HepG2 (cell line): ENCODE results near the gene FAM83E. TPM values are rescaled to one million over a fixed set of nuclear protein-coding genes. Genes with fewer than 3 reads are reported as not detected.

Experiments
- ARNTL ChIP-seq: sonication (generic); formaldehyde crosslinking; IDR thresholded peaks from 2 replicates; pipeline ENCODE4 v1.4.0; 2020; ENCODE audit warnings: mild to moderate bottlenecking, missing genetic modification reagents
- ELF4 ChIP-seq: sonication (generic); formaldehyde crosslinking; IDR thresholded peaks from 2 replicates; pipeline ENCODE4 v1.5.0; 2020; ENCODE audit warnings: missing genetic modification reagents, mild to moderate bottlenecking, moderate library complexity, borderline replicate concordance
- IRX3 ChIP-seq: sonication (generic); formaldehyde crosslinking; IDR thresholded peaks from 2 replicates; pipeline ENCODE4 v1.8.1; 2023; ENCODE audit warnings: mild to moderate bottlenecking, low read depth, missing genetic modification reagents, borderline replicate concordance
- KLF6 ChIP-seq: IDR thresholded peaks from 2 replicates; pipeline ENCODE4 v1.8.0; 2016; ENCODE audit warnings: missing biosample characterization, missing genetic modification reagents
- POLR2G ChIP-seq: fragments of 200-400 bp; formaldehyde crosslinking; IDR thresholded peaks from 2 replicates; pipeline ENCODE4 v1.6.1; 2018; ENCODE audit warnings: mild to moderate bottlenecking, low read depth, low read length, moderate library complexity
- RNF2 ChIP-seq: fragments of 450-650 bp; conservative IDR thresholded peaks from 2 replicates; pipeline ENCODE4 v1.6.1; 2016; ENCODE audit warnings: low read depth
- SPEN ChIP-seq: sonication (generic); formaldehyde crosslinking; IDR thresholded peaks from 2 replicates; pipeline ENCODE4 v1.5.1; 2020; ENCODE audit warnings: low read depth, mild to moderate bottlenecking, missing genetic modification reagents
- TAF15 ChIP-seq: fragments of 200-400 bp; formaldehyde crosslinking; IDR thresholded peaks from one replicate; pipeline ENCODE4 v1.6.1; 2018; ENCODE audit warnings: mild to moderate bottlenecking, low read depth, low read length; ENCODE audit not compliant: poor library complexity, severe bottlenecking
- ZNF281 ChIP-seq: sonication (generic); formaldehyde crosslinking; IDR thresholded peaks from 2 replicates; pipeline ENCODE4 v1.4.0; 2020; ENCODE audit warnings: missing genetic modification reagents, borderline replicate concordance
- ZNF703 ChIP-seq: sonication (generic); formaldehyde crosslinking; IDR thresholded peaks from 2 replicates; pipeline ENCODE4 v1.5.1; 2020; ENCODE audit warnings: missing genetic modification reagents, mild to moderate bottlenecking, moderate library complexity, borderline replicate concordance
- ZNF710 ChIP-seq: sonication (generic); formaldehyde crosslinking; IDR thresholded peaks from 2 replicates; pipeline ENCODE4 v1.5.0; 2020; ENCODE audit warnings: mild to moderate bottlenecking, missing genetic modification reagents, borderline replicate concordance
- ZNF713 ChIP-seq: sonication (generic); formaldehyde crosslinking; IDR thresholded peaks from 2 replicates; pipeline ENCODE4 v1.4.0; 2020; ENCODE audit warnings: mild to moderate bottlenecking, missing genetic modification reagents
- polyA plus RNA-seq, 8 experiments: library from polyadenylated mRNA; depleted of rRNA in 3 of 8; stranded (reverse) in 7 of 8; unstranded in 1 of 8; fragments of >200 nt; fragmentation: Illumina TruSeq in 4 of 8; extraction: Trizol in 4 of 8; gene quantifications; 2 replicates each; pipeline versions ENCODE4 v1.2.1 to v1.2.3, GENCODE V29; 2011 to 2016; ENCODE audit warnings: low read depth in 4 of 8, missing spikeins in 1 of 8, mixed read lengths in 1 of 8; ENCODE audit not compliant: insufficient read depth in 1 of 8
- total RNA-seq, 5 experiments: library from RNA; depleted of rRNA; stranded (reverse); fragments of >200 nt; fragmentation: Illumina TruSeq; extraction: Trizol; gene quantifications; 2 replicates each; pipeline ENCODE4 v1.2.3, GENCODE V29; 2016; ENCODE audit warnings: low read depth in 1 of 5
- TF ChIP-seq, protein P1 (sequence below): sonication (generic); formaldehyde crosslinking; IDR thresholded peaks from 2 replicates; pipeline ENCODE4 v1.4.0; 2020; ENCODE audit warnings: low read depth, mild to moderate bottlenecking, missing genetic modification reagents
- TF ChIP-seq, protein P2 (sequence below): sonication (generic); formaldehyde crosslinking; IDR thresholded peaks from 2 replicates; pipeline ENCODE4 v1.4.0; 2020; ENCODE audit warnings: missing genetic modification reagents, mild to moderate bottlenecking, borderline replicate concordance
- TF ChIP-seq, protein P3 (sequence below): sonication (generic); formaldehyde crosslinking; IDR thresholded peaks from 2 replicates; pipeline ENCODE4 v1.8.1; 2022; ENCODE audit warnings: mild to moderate bottlenecking, missing genetic modification reagents
- TF ChIP-seq, protein P4 (sequence below): fragments of 450-650 bp; IDR thresholded peaks from 2 replicates; pipeline ENCODE4 v1.6.1; 2016

The FAM83E gene
- total and polyA plus RNA-seq, 2 of the 13 experiments (the other 11 are each of a cell fraction or from before 2014, with no cell fraction given): 0.18 to 0.60 TPM

GRCh38 chr19:48637449-48637947 lies 22.6 kb upstream of the FAM83E start (continued):
- TF ChIP-seq, protein P1, sequence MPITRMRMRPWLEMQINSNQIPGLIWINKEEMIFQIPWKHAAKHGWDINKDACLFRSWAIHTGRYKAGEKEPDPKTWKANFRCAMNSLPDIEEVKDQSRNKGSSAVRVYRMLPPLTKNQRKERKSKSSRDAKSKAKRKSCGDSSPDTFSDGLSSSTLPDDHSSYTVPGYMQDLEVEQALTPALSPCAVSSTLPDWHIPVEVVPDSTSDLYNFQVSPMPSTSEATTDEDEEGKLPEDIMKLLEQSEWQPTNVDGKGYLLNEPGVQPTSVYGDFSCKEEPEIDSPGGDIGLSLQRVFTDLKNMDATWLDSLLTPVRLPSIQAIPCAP: peak; percentile 91
- TF ChIP-seq TAF15: peak; percentile 58
- peak; percentile 95; the same call in 1 of the 2 replicates for TF ChIP-seq ZNF703
- TF ChIP-seq, protein P2, sequence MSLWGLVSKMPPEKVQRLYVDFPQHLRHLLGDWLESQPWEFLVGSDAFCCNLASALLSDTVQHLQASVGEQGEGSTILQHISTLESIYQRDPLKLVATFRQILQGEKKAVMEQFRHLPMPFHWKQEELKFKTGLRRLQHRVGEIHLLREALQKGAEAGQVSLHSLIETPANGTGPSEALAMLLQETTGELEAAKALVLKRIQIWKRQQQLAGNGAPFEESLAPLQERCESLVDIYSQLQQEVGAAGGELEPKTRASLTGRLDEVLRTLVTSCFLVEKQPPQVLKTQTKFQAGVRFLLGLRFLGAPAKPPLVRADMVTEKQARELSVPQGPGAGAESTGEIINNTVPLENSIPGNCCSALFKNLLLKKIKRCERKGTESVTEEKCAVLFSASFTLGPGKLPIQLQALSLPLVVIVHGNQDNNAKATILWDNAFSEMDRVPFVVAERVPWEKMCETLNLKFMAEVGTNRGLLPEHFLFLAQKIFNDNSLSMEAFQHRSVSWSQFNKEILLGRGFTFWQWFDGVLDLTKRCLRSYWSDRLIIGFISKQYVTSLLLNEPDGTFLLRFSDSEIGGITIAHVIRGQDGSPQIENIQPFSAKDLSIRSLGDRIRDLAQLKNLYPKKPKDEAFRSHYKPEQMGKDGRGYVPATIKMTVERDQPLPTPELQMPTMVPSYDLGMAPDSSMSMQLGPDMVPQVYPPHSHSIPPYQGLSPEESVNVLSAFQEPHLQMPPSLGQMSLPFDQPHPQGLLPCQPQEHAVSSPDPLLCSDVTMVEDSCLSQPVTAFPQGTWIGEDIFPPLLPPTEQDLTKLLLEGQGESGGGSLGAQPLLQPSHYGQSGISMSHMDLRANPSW: 0 out of 2 replicates have a peak, but pooled peaks have one; percentile 49
- TF ChIP-seq, protein P3, sequence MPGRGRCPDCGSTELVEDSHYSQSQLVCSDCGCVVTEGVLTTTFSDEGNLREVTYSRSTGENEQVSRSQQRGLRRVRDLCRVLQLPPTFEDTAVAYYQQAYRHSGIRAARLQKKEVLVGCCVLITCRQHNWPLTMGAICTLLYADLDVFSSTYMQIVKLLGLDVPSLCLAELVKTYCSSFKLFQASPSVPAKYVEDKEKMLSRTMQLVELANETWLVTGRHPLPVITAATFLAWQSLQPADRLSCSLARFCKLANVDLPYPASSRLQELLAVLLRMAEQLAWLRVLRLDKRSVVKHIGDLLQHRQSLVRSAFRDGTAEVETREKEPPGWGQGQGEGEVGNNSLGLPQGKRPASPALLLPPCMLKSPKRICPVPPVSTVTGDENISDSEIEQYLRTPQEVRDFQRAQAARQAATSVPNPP (CRISPR knock-in tag): peak; percentile 76
- TF ChIP-seq KLF6 (CRISPR knock-in tag): 0 out of 2 replicates have a peak, but pooled peaks have one; percentile 31
- peak; percentile 78 for TF ChIP-seq SPEN (CRISPR knock-in tag)
- TF ChIP-seq ZNF710 (CRISPR knock-in tag): no peak
- TF ChIP-seq ARNTL: peak; percentile 100
- TF ChIP-seq, protein P4, sequence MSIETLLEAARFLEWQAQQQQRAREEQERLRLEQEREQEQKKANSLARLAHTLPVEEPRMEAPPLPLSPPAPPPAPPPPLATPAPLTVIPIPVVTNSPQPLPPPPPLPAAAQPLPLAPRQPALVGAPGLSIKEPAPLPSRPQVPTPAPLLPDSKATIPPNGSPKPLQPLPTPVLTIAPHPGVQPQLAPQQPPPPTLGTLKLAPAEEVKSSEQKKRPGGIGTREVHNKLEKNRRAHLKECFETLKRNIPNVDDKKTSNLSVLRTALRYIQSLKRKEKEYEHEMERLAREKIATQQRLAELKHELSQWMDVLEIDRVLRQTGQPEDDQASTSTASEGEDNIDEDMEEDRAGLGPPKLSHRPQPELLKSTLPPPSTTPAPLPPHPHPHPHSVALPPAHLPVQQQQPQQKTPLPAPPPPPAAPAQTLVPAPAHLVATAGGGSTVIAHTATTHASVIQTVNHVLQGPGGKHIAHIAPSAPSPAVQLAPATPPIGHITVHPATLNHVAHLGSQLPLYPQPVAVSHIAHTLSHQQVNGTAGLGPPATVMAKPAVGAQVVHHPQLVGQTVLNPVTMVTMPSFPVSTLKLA: peak; percentile 84
- TF ChIP-seq IRX3 (CRISPR knock-in tag): peak; percentile 47; the same call in 1 of the 2 replicates
- no peak for TF ChIP-seq POLR2G
- no peak for TF ChIP-seq ZNF713 (CRISPR knock-in tag)
- TF ChIP-seq ZNF281 (CRISPR knock-in tag): peak; percentile 42; the same call in 1 of the 2 replicates
- peak; percentile 87; the same call in 1 of the 2 replicates for TF ChIP-seq ELF4 (CRISPR knock-in tag)
- TF ChIP-seq RNF2: peak; percentile 96
